Esophagus mucosa (tissue), 1 donor: ENCODE data around the gene RPS28. TPM values are rescaled to one million over a fixed set of nuclear protein-coding genes. Genes with fewer than 3 reads are reported as not detected.

Source experiments
- total RNA-seq: library from RNA; stranded (reverse); gene quantifications from one replicate; pipeline ENCODE4 v1.2.4, GENCODE V29; 2023
- donor health status: DM: yes; HTN: yes; CAD: no.

RPS28 gene
- total RNA-seq, 1 donor from 2014 or later: 1,802 TPM

Other genes with a start within 250 kb of the RPS28 start
- 0.16 TPM for gene FBN3, start 171.9 kb upstream of the RPS28 start, total RNA-seq
- gene CERS4, start 112.1 kb upstream of the RPS28 start, total RNA-seq: 84.8 TPM
- 12.0 TPM for gene CD320, start 13.1 kb upstream of the RPS28 start, total RNA-seq
- gene NDUFA7, start 121 bp upstream of the RPS28 start, total RNA-seq: 52.2 TPM
- 1.6 TPM for gene KANK3, start 21.8 kb downstream of the RPS28 start, total RNA-seq
- gene ANGPTL4, start 42.7 kb downstream of the RPS28 start, total RNA-seq: 55.4 TPM
- gene RAB11B, start 68.9 kb downstream of the RPS28 start, total RNA-seq: 52.4 TPM
- gene MARCHF2, start 91.8 kb downstream of the RPS28 start, total RNA-seq: 21.4 TPM
- 107 TPM for gene HNRNPM, start 123.5 kb downstream of the RPS28 start, total RNA-seq
- gene PRAM1, start 181.1 kb downstream of the RPS28 start, total RNA-seq: 0.76 TPM
- 13.3 TPM for gene ZNF414, start 192.7 kb downstream of the RPS28 start, total RNA-seq